RWPE2 (cell line): ENCODE results near the gene PIEZO1.

ENCODE experiments used
- ATAC-seq: fragments of 200-7000 bp; cut with Tn5 transposase; 3 replicates; pipeline ENCODE4 v1.9.1; 2021; ENCODE audit warnings: low read depth
- DNase-seq: peaks from one replicate; pipeline ENCODE4 v3.0.0-alpha.2; 2020; ENCODE audit warnings: low spot score
- H3K27ac ChIP-seq: fragments of 450-650 bp; 2 replicates; pipeline ENCODE4 v1.5.1; 2017; ENCODE audit warnings: mild to moderate bottlenecking; ENCODE audit not compliant: poor library complexity, severe bottlenecking
- H3K27me3 ChIP-seq: fragments of 250-450 bp; sonication (Bioruptor Pico); 2 replicates; pipeline ENCODE4 v1.5.1; 2021; ENCODE audit warnings: mild to moderate bottlenecking, moderate library complexity; ENCODE audit not compliant: insufficient read depth, poor library complexity, severe bottlenecking
- H3K36me3 ChIP-seq: fragments of 250-450 bp; sonication (Bioruptor Pico); 2 replicates; pipeline ENCODE4 v1.5.1; 2020; ENCODE audit warnings: low read depth, mild to moderate bottlenecking, moderate library complexity
- H3K4me1 ChIP-seq: fragments of 250-450 bp; sonication (Bioruptor Pico); 2 replicates; pipeline ENCODE4 v1.5.1; 2021; ENCODE audit warnings: mild to moderate bottlenecking, moderate library complexity; ENCODE audit not compliant: insufficient read depth, poor library complexity, severe bottlenecking
- H3K4me3 ChIP-seq: fragments of 250-450 bp; sonication (Bioruptor Pico); 2 replicates; pipeline ENCODE4 v1.5.1; 2021; ENCODE audit warnings: mild to moderate bottlenecking, moderate library complexity; ENCODE audit not compliant: severe bottlenecking
- H3K9me3 ChIP-seq: fragments of 250-450 bp; sonication (Bioruptor Pico); 2 replicates; pipeline ENCODE4 v1.5.1; 2021; ENCODE audit warnings: mild to moderate bottlenecking, moderate library complexity; ENCODE audit not compliant: severe bottlenecking
- TF ChIP-seq, protein P1 (sequence below): fragments of 450-650 bp; IDR thresholded peaks from one replicate; pipeline ENCODE4 v1.5.1; 2017; ENCODE audit warnings: mild to moderate bottlenecking, moderate library complexity; ENCODE audit not compliant: poor library complexity, severe bottlenecking

Gene PIEZO1

GRCh38 chr16:88738151-88739084 lies 46.6 kb downstream of the PIEZO1 start:
- ATAC-seq (no peak), DNase-seq (no peak)
- Histone ChIP-seq H3K9me3 (no peaks in the 10 kb centered on the region), H3K27ac (no peak overlapping the region), H3K4me1 (no peaks in the 10 kb centered on the region), H3K36me3 (peaks cover 46% of the 10 kb centered on the region), H3K27me3 (no peaks in the 10 kb centered on the region), H3K4me3 (no peak overlapping the region)
- TF ChIP-seq, protein P1, sequence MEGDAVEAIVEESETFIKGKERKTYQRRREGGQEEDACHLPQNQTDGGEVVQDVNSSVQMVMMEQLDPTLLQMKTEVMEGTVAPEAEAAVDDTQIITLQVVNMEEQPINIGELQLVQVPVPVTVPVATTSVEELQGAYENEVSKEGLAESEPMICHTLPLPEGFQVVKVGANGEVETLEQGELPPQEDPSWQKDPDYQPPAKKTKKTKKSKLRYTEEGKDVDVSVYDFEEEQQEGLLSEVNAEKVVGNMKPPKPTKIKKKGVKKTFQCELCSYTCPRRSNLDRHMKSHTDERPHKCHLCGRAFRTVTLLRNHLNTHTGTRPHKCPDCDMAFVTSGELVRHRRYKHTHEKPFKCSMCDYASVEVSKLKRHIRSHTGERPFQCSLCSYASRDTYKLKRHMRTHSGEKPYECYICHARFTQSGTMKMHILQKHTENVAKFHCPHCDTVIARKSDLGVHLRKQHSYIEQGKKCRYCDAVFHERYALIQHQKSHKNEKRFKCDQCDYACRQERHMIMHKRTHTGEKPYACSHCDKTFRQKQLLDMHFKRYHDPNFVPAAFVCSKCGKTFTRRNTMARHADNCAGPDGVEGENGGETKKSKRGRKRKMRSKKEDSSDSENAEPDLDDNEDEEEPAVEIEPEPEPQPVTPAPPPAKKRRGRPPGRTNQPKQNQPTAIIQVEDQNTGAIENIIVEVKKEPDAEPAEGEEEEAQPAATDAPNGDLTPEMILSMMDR: no peak

DNA sequence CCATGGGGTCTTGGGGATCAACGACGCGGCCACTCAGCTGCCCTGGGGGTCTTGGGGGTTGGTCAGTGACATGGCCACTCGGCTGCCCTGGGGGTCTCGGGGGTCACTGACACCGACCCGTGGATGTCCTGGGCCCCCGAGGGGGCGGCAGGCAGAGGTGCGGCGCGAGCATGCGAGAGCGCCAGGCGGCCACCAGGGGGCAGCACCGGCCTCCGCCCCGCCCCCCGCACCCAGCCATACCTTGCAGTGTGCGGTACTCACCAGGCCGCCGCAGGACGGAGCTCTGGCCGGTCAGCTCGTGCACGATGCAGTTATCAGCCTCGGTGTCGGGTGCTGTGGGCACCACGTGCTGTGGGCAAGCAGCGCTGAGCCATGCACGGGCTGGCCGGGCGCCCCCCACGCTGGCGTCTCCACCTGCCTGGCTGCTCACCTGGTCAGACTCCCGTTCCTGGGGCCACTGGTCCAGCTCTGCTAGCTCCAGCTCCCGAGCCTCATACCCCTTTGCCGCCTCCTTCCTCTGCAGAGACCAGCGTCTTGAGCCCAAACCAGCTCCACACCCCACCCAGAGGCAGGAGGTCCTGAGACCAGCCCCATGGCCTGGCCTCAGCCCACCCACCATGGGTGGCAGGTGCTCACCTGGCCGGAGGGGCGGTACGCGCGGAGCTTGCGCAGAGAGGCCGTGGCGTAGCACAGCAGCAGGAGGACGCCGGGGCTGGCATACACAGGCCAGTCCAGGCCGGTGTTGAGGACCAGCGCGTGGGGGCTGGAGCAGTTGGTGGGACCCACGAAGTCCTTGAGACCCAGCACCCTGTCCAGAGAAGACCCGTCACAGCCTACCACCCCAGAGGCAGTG lies 47.5 kb downstream of the PIEZO1 start:
- Histone ChIP-seq H3K36me3 (peaks cover 54% of the 10 kb centered on the region), H3K27me3 (no peaks in the 10 kb centered on the region), H3K9me3 (no peaks in the 10 kb centered on the region), H3K4me3 (no peak overlapping the region), H3K27ac (no peak overlapping the region), H3K4me1 (no peaks in the 10 kb centered on the region)
- TF ChIP-seq, protein P1: peak; percentile 93
- DNase-seq (no peak), ATAC-seq (peak; percentile 68)

DNA sequence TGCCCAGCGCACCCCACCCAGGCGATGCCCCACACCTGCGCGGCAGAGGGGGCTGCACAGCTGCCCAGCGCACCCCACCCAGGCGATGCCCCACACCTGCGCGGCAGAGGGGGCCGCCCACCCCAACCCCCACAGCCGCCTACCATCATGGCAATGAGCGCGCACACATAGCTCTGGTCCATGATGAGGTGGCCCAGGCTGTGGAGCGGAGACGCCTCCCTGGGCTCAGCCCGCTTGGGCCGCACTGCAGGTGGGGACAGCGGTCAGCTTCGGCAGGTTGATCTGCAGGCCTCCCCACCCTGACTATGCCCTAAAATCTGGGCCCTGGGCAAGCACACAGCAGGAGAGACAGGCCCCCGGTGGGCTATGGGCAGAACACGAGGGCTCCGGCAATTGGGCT lies 48.5 kb downstream of the PIEZO1 start:
- Histone ChIP-seq H3K27me3 (no peaks in the 10 kb centered on the region), H3K9me3 (no peaks in the 10 kb centered on the region), H3K27ac (no peak overlapping the region), H3K4me1 (no peaks in the 10 kb centered on the region), H3K4me3 (no peak overlapping the region), H3K36me3 (peaks cover 47% of the 10 kb centered on the region)
- DNase-seq: no peak
- no peak for ATAC-seq
- TF ChIP-seq, protein P1: no peak

- Histone ChIP-seq H3K4me1 (no peaks in the 10 kb centered on the region), H3K9me3 (no peaks in the 10 kb centered on the region), H3K27ac (no peak overlapping the region), H3K27me3 (no peaks in the 10 kb centered on the region), H3K4me3 (no peak overlapping the region), H3K36me3 (peaks cover 49% of the 10 kb centered on the region)
- DNase-seq: no peak
- TF ChIP-seq, protein P1: no peak
- no peak for ATAC-seq
These were observed 48.9 kb downstream of the PIEZO1 start for GRCh38 chr16:88736088-88736487.
